ENCODE measurements around the gene NR4A1.
A peak's percentile ranks its signal among the peaks of the same experiment; 100 is the strongest.

Gene NR4A1

GRCh38 chr12:52009081-52009751 is 42.0 kb upstream of the NR4A1 start:
- TF ChIP-seq TAF1 (IDR thresholded peaks at IDR 0.05; ENCODE audit: borderline replicate concordance, insufficient read depth, low read length): no peak
- TF ChIP-seq REST (IDR thresholded peaks at IDR 0.05; ENCODE audit: insufficient read depth in 1 of 2, low read depth in 2 of 2, low read length in 2 of 2): no peak
- TF ChIP-seq POLR2AphosphoS5 (IDR thresholded peaks at IDR 0.05; ENCODE audit: low read depth, low read length): no peak
- TF ChIP-seq SIN3A (IDR thresholded peaks at IDR 0.05; ENCODE audit: borderline replicate concordance, insufficient read depth, low read length): no peak
- TF ChIP-seq FOXP2 (optimal IDR thresholded peaks at IDR 0.05; ENCODE audit: borderline replicate concordance, extremely low read depth, extremely low read length, insufficient read depth): no peak

- TF ChIP-seq TAF1 (IDR thresholded peaks at IDR 0.05; ENCODE audit: borderline replicate concordance, insufficient read depth, low read length) (no peak), REST (IDR thresholded peaks at IDR 0.05; ENCODE audit: insufficient read depth in 1 of 2, low read depth in 2 of 2, low read length in 2 of 2) (0 out of 4 replicates have a peak, but pooled peaks of 1 of the 2 experiments have one; percentile 23), SIN3A (IDR thresholded peaks at IDR 0.05; ENCODE audit: borderline replicate concordance, insufficient read depth, low read length) (0 out of 2 replicates have a peak, but pooled peaks have one; percentile 20), FOXP2 (optimal IDR thresholded peaks at IDR 0.05; ENCODE audit: borderline replicate concordance, extremely low read depth, extremely low read length, insufficient read depth) (peak; percentile 59), POLR2AphosphoS5 (IDR thresholded peaks at IDR 0.05; ENCODE audit: low read depth, low read length) (peak; percentile 71)
Observed at GRCh38 chr12:52010152-52010622, 41.1 kb upstream of the NR4A1 start.

GRCh38 chr12:52010692-52011601 is 40.3 kb upstream of the NR4A1 start:
- TF ChIP-seq SIN3A (IDR thresholded peaks at IDR 0.05; ENCODE audit: borderline replicate concordance, insufficient read depth, low read length) (no peak), FOXP2 (optimal IDR thresholded peaks at IDR 0.05; ENCODE audit: borderline replicate concordance, extremely low read depth, extremely low read length, insufficient read depth) (no peak), REST (IDR thresholded peaks at IDR 0.05; ENCODE audit: insufficient read depth in 1 of 2, low read depth in 2 of 2, low read length in 2 of 2) (no peak), TAF1 (IDR thresholded peaks at IDR 0.05; ENCODE audit: borderline replicate concordance, insufficient read depth, low read length) (no peak), POLR2AphosphoS5 (IDR thresholded peaks at IDR 0.05; ENCODE audit: low read depth, low read length) (no peak)

- no peak for TF ChIP-seq TAF1 (IDR thresholded peaks at IDR 0.05; ENCODE audit: borderline replicate concordance, insufficient read depth, low read length)
- no peak for TF ChIP-seq POLR2AphosphoS5 (IDR thresholded peaks at IDR 0.05; ENCODE audit: low read depth, low read length)
- no peak for TF ChIP-seq REST (IDR thresholded peaks at IDR 0.05; ENCODE audit: insufficient read depth in 1 of 2, low read depth in 2 of 2, low read length in 2 of 2)
- TF ChIP-seq SIN3A (IDR thresholded peaks at IDR 0.05; ENCODE audit: borderline replicate concordance, insufficient read depth, low read length): no peak
- no peak for TF ChIP-seq FOXP2 (optimal IDR thresholded peaks at IDR 0.05; ENCODE audit: borderline replicate concordance, extremely low read depth, extremely low read length, insufficient read depth)
Observed at GRCh38 chr12:52011602-52012214, 39.5 kb upstream of the NR4A1 start.

Data from PFSK-1 (cell line).